HUES64 (cell line): ENCODE data around the gene RABEP2.

Experiments
- H3K27ac ChIP-seq: 2 replicates; pipeline ENCODE4 v1.7.0; 2013; ENCODE audit warnings: low read depth, low read length, inconsistent platforms
- H3K27me3 ChIP-seq: 2 replicates; pipeline ENCODE4 v1.6.1; 2013; ENCODE audit warnings: mild to moderate bottlenecking, low read length; ENCODE audit not compliant: insufficient read depth
- H3K36me3 ChIP-seq: 2 replicates; pipeline ENCODE4 v1.6.1; 2013; ENCODE audit warnings: mild to moderate bottlenecking, low read length; ENCODE audit not compliant: insufficient read depth
- H3K4me1 ChIP-seq: 2 replicates; pipeline ENCODE4 v1.6.1; 2013; ENCODE audit warnings: mild to moderate bottlenecking, low read length, moderate library complexity; ENCODE audit not compliant: insufficient read depth
- H3K4me3 ChIP-seq: 2 replicates; pipeline ENCODE4 v1.5.1; 2013; ENCODE audit warnings: mild to moderate bottlenecking, low read length, moderate library complexity
- H3K9ac ChIP-seq: 2 replicates; pipeline ENCODE4 v1.6.1; 2013; ENCODE audit warnings: mild to moderate bottlenecking, low read depth, low read length
- H3K9me3 ChIP-seq: 2 replicates; pipeline ENCODE4 v1.6.1; 2013; ENCODE audit warnings: low read depth, low read length; ENCODE audit not compliant: insufficient read depth
- WGBS: fragments of 150-250, 120-280 bp; methylation state at CpG from one replicate; pipeline ENCODE4 v1.1.7; 2013; ENCODE audit warnings: missing lambda C conversion rate; 5-methylcytosine and 5-hydroxymethylcytosine counted together

RABEP2 gene

GRCh38 chr16:28918698-28919097 is 6.3 kb downstream of the RABEP2 start:
- no peaks in the 10 kb centered on the region for H3K9me3 ChIP-seq
- H3K27ac ChIP-seq, result no peak overlapping the region
- WGBS, result 96% methylated on average over 3 of the region's 3 CpGs
- H3K9ac ChIP-seq, result no peak overlapping the region
- H3K4me1 ChIP-seq, result peaks cover 3% of the 10 kb centered on the region; the same call in 1 of the 2 replicates
- H3K4me3 ChIP-seq, result no peak overlapping the region
- no peaks in the 10 kb centered on the region for H3K27me3 ChIP-seq
- H3K36me3 ChIP-seq, result peaks cover 38% of the 10 kb centered on the region

GRCh38 chr16:28917095-28917494 is 7.9 kb downstream of the RABEP2 start:
- Histone ChIP-seq H3K4me3 (no peak overlapping the region), H3K9ac (no peak overlapping the region), H3K27me3 (no peaks in the 10 kb centered on the region), H3K9me3 (no peaks in the 10 kb centered on the region), H3K4me1 (no peaks in the 10 kb centered on the region), H3K36me3 (peaks cover 38% of the 10 kb centered on the region), H3K27ac (no peak overlapping the region)
- 94% methylated on average over 7 of the region's 7 CpGs for WGBS

- Histone ChIP-seq H3K36me3 (peaks cover 43% of the 10 kb centered on the region), H3K27me3 (no peaks in the 10 kb centered on the region)
Observed at GRCh38 chr16:28915181-28915580, 9.9 kb downstream of the RABEP2 start.

GRCh38 chr16:28913946-28914724 is 10.9 kb downstream of the RABEP2 start:
- Histone ChIP-seq H3K9ac (no peak overlapping the region), H3K9me3 (no peaks in the 10 kb centered on the region), H3K27ac (no peak overlapping the region), H3K4me3 (no peak overlapping the region), H3K4me1 (no peaks in the 10 kb centered on the region), H3K36me3 (peaks cover 38% of the 10 kb centered on the region), H3K27me3 (no peaks in the 10 kb centered on the region)
- whole genome bisulfite sequencing, result 95% methylated on average over 28 of the region's 29 CpGs

More at GRCh38 chr16:28915181-28915580, 9.9 kb downstream of the RABEP2 start:
- H3K4me1 ChIP-seq, result no peaks in the 10 kb centered on the region
- H3K9me3 ChIP-seq, result no peaks in the 10 kb centered on the region
- H3K9ac ChIP-seq, result no peak overlapping the region
- H3K27ac ChIP-seq, result no peak overlapping the region
- no peak overlapping the region for H3K4me3 ChIP-seq

GRCh38 chr16:28912558-28912957 is 12.5 kb downstream of the RABEP2 start:
- 94% methylated on average over 12 of the region's 12 CpGs for WGBS
- Histone ChIP-seq H3K36me3 (peaks cover 36% of the 10 kb centered on the region), H3K4me1 (no peaks in the 10 kb centered on the region), H3K9me3 (no peaks in the 10 kb centered on the region), H3K27me3 (no peaks in the 10 kb centered on the region), H3K27ac (no peak overlapping the region), H3K4me3 (no peak overlapping the region), H3K9ac (no peak overlapping the region)

- WGBS, result 96% methylated on average over 19 of the region's 19 CpGs
- no peak overlapping the region for H3K4me3 ChIP-seq
- H3K27ac ChIP-seq, result no peak overlapping the region
- H3K9ac ChIP-seq, result no peak overlapping the region
- H3K36me3 ChIP-seq, result peaks cover 25% of the 10 kb centered on the region
- no peaks in the 10 kb centered on the region for H3K4me1 ChIP-seq
- no peaks in the 10 kb centered on the region for H3K9me3 ChIP-seq
- no peaks in the 10 kb centered on the region for H3K27me3 ChIP-seq
Observed at GRCh38 chr16:28910086-28911031, 14.7 kb downstream of the RABEP2 start.

GRCh38 chr16:28905800-28906372 is 19.2 kb downstream of the RABEP2 start:
- Histone ChIP-seq H3K4me1 (no peaks in the 10 kb centered on the region), H3K27me3 (no peaks in the 10 kb centered on the region), H3K9ac (no peak overlapping the region), H3K36me3 (peaks cover 16% of the 10 kb centered on the region), H3K4me3 (no peak overlapping the region), H3K27ac (no peak overlapping the region), H3K9me3 (no peaks in the 10 kb centered on the region)
- 86% methylated on average over 24 of the region's 24 CpGs for WGBS

- H3K9ac ChIP-seq, result no peak overlapping the region
- peaks cover 10% of the 10 kb centered on the region for H3K36me3 ChIP-seq
- no peaks in the 10 kb centered on the region for H3K9me3 ChIP-seq
- H3K4me1 ChIP-seq, result no peaks in the 10 kb centered on the region
- WGBS, result 87% methylated on average over 7 of the region's 9 CpGs
- no peaks in the 10 kb centered on the region for H3K27me3 ChIP-seq
- H3K27ac ChIP-seq, result no peak overlapping the region
- no peak overlapping the region for H3K4me3 ChIP-seq
Observed at GRCh38 chr16:28905229-28905754, 19.7 kb downstream of the RABEP2 start.

GRCh38 chr16:28904828-28905227 is 20.2 kb downstream of the RABEP2 start:
- Histone ChIP-seq H3K27ac (no peak overlapping the region), H3K36me3 (peaks cover 10% of the 10 kb centered on the region), H3K27me3 (no peaks in the 10 kb centered on the region), H3K9me3 (no peaks in the 10 kb centered on the region), H3K4me3 (no peak overlapping the region), H3K4me1 (no peaks in the 10 kb centered on the region), H3K9ac (no peak overlapping the region)
- WGBS, result 94% methylated on average over 16 of the region's 16 CpGs

- no peaks in the 10 kb centered on the region for H3K27me3 ChIP-seq
- no peak overlapping the region for H3K27ac ChIP-seq
- WGBS, result 92% methylated on average over 14 of the region's 14 CpGs
- H3K4me1 ChIP-seq, result no peaks in the 10 kb centered on the region
- H3K9ac ChIP-seq, result no peak overlapping the region
- H3K36me3 ChIP-seq, result peaks cover 10% of the 10 kb centered on the region
- no peak overlapping the region for H3K4me3 ChIP-seq
- no peaks in the 10 kb centered on the region for H3K9me3 ChIP-seq
Observed at GRCh38 chr16:28904363-28904762, 20.7 kb downstream of the RABEP2 start.
